Measurements from ENCODE around the gene SLC12A7.

GRCh38 chr5:1118231-1118698, 6.4 kb upstream of the SLC12A7 start:
- TF ChIP-seq CTCF (conservative IDR thresholded peaks at IDR 0.05; ENCODE audit: low read length) (no peak), EZH2phosphoT487 (IDR thresholded peaks at IDR 0.05; ENCODE audit: borderline replicate concordance) (no peak)

All from Loucy (cell line).